ENCODE results near the gene PTPRN2.

Gene PTPRN2

GRCh38 chr7:157590526-157590925 lies 997.1 kb downstream of the PTPRN2 start:
- in situ Hi-C loops (cut with HindIII; ENCODE audit: low pct_unique_long_range_greater_than_20kb, low sequenced_read_pairs) = no loop called here
- no peak for TF ChIP-seq JUND (IDR thresholded peaks at IDR 0.05; ENCODE audit: low read depth)
- no peak for DNase-seq (ENCODE audit: low read depth in 1 of 2, low spot score in 1 of 2)

- DNase-seq (ENCODE audit: low read depth in 1 of 2, low spot score in 1 of 2) = no peak
- in situ Hi-C loops (cut with HindIII; ENCODE audit: low pct_unique_long_range_greater_than_20kb, low sequenced_read_pairs) = no loop called here
- no peak for TF ChIP-seq JUND (IDR thresholded peaks at IDR 0.05; ENCODE audit: low read depth)
Observed at GRCh38 chr7:157589680-157590079, 997.9 kb downstream of the PTPRN2 start.

GRCh38 chr7:157587805-157588560 lies 999.6 kb downstream of the PTPRN2 start:
- DNase-seq (ENCODE audit: low read depth in 1 of 2, low spot score in 1 of 2) = no peak
- no peak for TF ChIP-seq JUND (IDR thresholded peaks at IDR 0.05; ENCODE audit: low read depth)
- in situ Hi-C loops (cut with HindIII; ENCODE audit: low pct_unique_long_range_greater_than_20kb, low sequenced_read_pairs) = no loop called here

GRCh38 chr7:157587051-157587804 lies 1000.4 kb downstream of the PTPRN2 start:
- DNase-seq (ENCODE audit: low read depth in 1 of 2, low spot score in 1 of 2) = no peak
- no peak for TF ChIP-seq JUND (IDR thresholded peaks at IDR 0.05; ENCODE audit: low read depth)
- in situ Hi-C loops (cut with HindIII; ENCODE audit: low pct_unique_long_range_greater_than_20kb, low sequenced_read_pairs) = no loop called here

- in situ Hi-C loops (cut with HindIII; ENCODE audit: low pct_unique_long_range_greater_than_20kb, low sequenced_read_pairs) = no loop called here
- DNase-seq (ENCODE audit: low read depth in 1 of 2, low spot score in 1 of 2) = no peak
- no peak for TF ChIP-seq JUND (IDR thresholded peaks at IDR 0.05; ENCODE audit: low read depth)
Observed at GRCh38 chr7:157586426-157586955, 1001.1 kb downstream of the PTPRN2 start.

GRCh38 chr7:157585113-157585861 lies 1002.3 kb downstream of the PTPRN2 start:
- in situ Hi-C loops (cut with HindIII; ENCODE audit: low pct_unique_long_range_greater_than_20kb, low sequenced_read_pairs) = no loop called here
- no peak for TF ChIP-seq JUND (IDR thresholded peaks at IDR 0.05; ENCODE audit: low read depth)
- DNase-seq (ENCODE audit: low read depth in 1 of 2, low spot score in 1 of 2) = peak in 1 of 2 experiments; percentile 6

- no peak for DNase-seq (ENCODE audit: low read depth in 1 of 2, low spot score in 1 of 2)
- in situ Hi-C loops (cut with HindIII; ENCODE audit: low pct_unique_long_range_greater_than_20kb, low sequenced_read_pairs) = no loop called here
- TF ChIP-seq JUND (IDR thresholded peaks at IDR 0.05; ENCODE audit: low read depth) = no peak
Observed at GRCh38 chr7:157584420-157584819, 1003.2 kb downstream of the PTPRN2 start.

GRCh38 chr7:157581740-157582139 lies 1005.9 kb downstream of the PTPRN2 start:
- no peak for TF ChIP-seq JUND (IDR thresholded peaks at IDR 0.05; ENCODE audit: low read depth)
- no peak for DNase-seq (ENCODE audit: low read depth in 1 of 2, low spot score in 1 of 2)
- in situ Hi-C loops (cut with HindIII; ENCODE audit: low pct_unique_long_range_greater_than_20kb, low sequenced_read_pairs) = no loop called here

- no peak for TF ChIP-seq JUND (IDR thresholded peaks at IDR 0.05; ENCODE audit: low read depth)
- in situ Hi-C loops (cut with HindIII; ENCODE audit: low pct_unique_long_range_greater_than_20kb, low sequenced_read_pairs) = no loop called here
- no peak for DNase-seq (ENCODE audit: low read depth in 1 of 2, low spot score in 1 of 2)
Observed at GRCh38 chr7:157580324-157580723, 1007.3 kb downstream of the PTPRN2 start.

GRCh38 chr7:157579425-157579824 lies 1008.2 kb downstream of the PTPRN2 start:
- DNase-seq (ENCODE audit: low read depth in 1 of 2, low spot score in 1 of 2) = no peak
- TF ChIP-seq JUND (IDR thresholded peaks at IDR 0.05; ENCODE audit: low read depth) = no peak
- in situ Hi-C loops (cut with HindIII; ENCODE audit: low pct_unique_long_range_greater_than_20kb, low sequenced_read_pairs) = no loop called here

GRCh38 chr7:157577796-157578339 lies 1009.8 kb downstream of the PTPRN2 start:
- DNase-seq (ENCODE audit: low read depth in 1 of 2, low spot score in 1 of 2) = no peak
- TF ChIP-seq JUND (IDR thresholded peaks at IDR 0.05; ENCODE audit: low read depth) = no peak
- in situ Hi-C loops (cut with HindIII; ENCODE audit: low pct_unique_long_range_greater_than_20kb, low sequenced_read_pairs) = no loop called here

GRCh38 chr7:157577061-157577460 lies 1010.6 kb downstream of the PTPRN2 start:
- in situ Hi-C loops (cut with HindIII; ENCODE audit: low pct_unique_long_range_greater_than_20kb, low sequenced_read_pairs) = no loop called here
- TF ChIP-seq JUND (IDR thresholded peaks at IDR 0.05; ENCODE audit: low read depth) = no peak
- no peak for DNase-seq (ENCODE audit: low read depth in 1 of 2, low spot score in 1 of 2)

Data from T47D (cell line).